Measurements from ENCODE around the gene MYD88.
A peak's percentile ranks its signal among the peaks of the same experiment; 100 is the strongest.

The MYD88 gene

DNA sequence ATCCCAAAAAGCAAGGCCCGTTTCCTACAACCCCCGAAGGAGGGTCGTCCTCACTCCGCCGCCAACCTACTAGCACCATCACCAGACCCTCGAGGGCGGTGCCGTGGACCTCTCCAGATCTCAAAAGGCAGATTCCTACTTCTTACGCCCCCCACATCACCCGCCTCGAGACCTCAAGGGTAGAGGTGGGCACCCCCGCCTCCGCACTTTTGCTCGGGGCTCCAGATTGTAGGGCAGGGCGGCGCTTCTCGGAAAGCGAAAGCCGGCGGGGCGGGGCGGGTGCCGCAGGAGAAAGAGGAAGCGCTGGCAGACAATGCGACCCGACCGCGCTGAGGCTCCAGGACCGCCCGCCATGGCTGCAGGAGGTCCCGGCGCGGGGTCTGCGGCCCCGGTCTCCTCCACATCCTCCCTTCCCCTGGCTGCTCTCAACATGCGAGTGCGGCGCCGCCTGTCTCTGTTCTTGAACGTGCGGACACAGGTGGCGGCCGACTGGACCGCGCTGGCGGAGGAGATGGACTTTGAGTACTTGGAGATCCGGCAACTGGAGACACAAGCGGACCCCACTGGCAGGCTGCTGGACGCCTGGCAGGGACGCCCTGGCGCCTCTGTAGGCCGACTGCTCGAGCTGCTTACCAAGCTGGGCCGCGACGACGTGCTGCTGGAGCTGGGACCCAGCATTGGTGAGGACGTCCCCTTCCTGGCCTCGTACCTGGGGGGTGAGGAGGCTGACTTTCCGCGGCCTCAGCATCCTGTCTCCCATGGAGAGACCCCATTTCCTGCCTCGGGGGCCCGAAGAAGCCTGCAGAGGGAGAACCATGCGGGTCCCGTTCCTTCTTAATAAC lies at the start of gene MYD88:
TSS of gene MYD88 (plus strand) at position 313 of the 842 bp plus-strand sequence. CDS start at position 353, 40 bp downstream.
- peak within 1 kb of the TSS; percentile 92 for H3K4me3 Mint-ChIP-seq

DNA sequence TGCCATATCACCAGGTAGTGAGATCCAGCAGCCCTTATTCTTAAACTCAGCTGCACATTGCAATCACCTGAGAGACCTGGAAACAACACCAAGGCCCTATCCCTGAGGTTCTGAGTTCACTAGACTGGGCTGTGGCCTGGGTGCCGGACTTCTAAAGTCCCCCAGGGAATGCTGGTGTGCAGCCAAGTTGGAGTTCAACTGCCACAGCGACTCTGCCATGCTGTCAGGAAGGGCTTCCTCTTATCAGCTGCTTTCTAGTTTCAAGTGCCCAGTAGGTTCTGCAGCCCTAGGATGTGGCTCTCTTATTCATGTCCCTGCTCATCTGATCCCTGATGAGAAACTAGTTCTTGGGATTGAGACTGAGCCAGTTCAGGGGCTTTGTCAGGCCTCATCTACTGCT lies 49.3 kb upstream of the MYD88 start:
- Mint-ChIP-seq H3K4me3 (no peak overlapping the region), H3K27ac (peak overlapping the region; percentile 33), H3K36me3 (ENCODE audit: low read depth) (peaks cover 4% of the 10 kb centered on the region), H3K4me1 (ENCODE audit: low read depth) (peaks cover 2% of the 10 kb centered on the region), H3K27me3 (no peaks in the 10 kb centered on the region), H3K9me3 (peaks cover 3% of the 10 kb centered on the region)

More for the DNA sequence above, at the start of gene MYD88:
- H3K9me3 Mint-ChIP-seq: no peaks in the 10 kb centered on the region
- H3K36me3 Mint-ChIP-seq (ENCODE audit: low read depth): peaks cover 34% of the 10 kb centered on the region
- peak within 1 kb of the TSS; percentile 95 for H3K27ac Mint-ChIP-seq
- no peaks in the 10 kb centered on the region for H3K27me3 Mint-ChIP-seq
- H3K4me1 Mint-ChIP-seq (ENCODE audit: low read depth): peaks cover 71% of the 10 kb centered on the region

DNA sequence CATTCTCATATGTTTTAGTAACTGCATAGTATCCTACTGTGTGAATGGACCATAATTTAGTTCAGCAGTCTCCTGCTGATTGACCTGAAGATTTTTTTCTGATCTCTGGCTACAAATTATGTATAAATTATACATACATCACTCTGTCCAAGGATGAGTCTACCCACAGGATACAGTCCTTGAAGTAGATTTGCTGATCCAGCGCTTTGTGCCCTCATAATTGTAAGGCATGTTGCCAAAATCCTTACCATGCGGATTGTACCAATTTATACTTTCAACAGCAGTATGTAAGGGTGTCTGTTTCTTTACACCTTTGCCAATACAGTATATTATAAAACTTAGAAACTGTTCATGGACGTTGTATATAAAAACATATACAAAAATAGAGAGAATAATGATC lies 48.0 kb upstream of the MYD88 start:
- H3K4me1 Mint-ChIP-seq (ENCODE audit: low read depth): no peaks in the 10 kb centered on the region
- H3K27me3 Mint-ChIP-seq: no peaks in the 10 kb centered on the region
- H3K27ac Mint-ChIP-seq: no peak overlapping the region
- no peaks in the 10 kb centered on the region for H3K9me3 Mint-ChIP-seq
- H3K4me3 Mint-ChIP-seq: no peak overlapping the region
- H3K36me3 Mint-ChIP-seq (ENCODE audit: low read depth): no peaks in the 10 kb centered on the region

DNA sequence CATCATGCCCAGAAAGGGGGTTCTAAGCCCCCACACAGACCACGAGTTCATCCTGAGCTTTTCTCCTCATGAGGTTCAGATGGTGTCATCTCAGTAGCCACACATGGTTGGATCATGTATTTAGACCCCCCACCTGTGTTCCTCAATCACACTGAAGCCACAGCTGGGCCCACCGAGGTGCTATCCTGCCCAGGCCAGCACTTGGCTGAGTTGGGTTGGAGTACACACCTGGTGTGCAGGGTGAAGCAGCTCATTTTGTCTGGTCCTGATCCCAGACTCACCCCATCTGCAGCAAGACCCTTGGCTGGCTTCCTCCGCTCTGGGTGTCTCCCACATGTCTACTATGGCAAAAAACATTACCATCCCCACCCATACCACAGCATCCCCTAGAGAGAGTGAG lies 43.5 kb upstream of the MYD88 start:
- Mint-ChIP-seq H3K4me3 (no peak overlapping the region), H3K36me3 (ENCODE audit: low read depth) (no peaks in the 10 kb centered on the region)

DNA sequence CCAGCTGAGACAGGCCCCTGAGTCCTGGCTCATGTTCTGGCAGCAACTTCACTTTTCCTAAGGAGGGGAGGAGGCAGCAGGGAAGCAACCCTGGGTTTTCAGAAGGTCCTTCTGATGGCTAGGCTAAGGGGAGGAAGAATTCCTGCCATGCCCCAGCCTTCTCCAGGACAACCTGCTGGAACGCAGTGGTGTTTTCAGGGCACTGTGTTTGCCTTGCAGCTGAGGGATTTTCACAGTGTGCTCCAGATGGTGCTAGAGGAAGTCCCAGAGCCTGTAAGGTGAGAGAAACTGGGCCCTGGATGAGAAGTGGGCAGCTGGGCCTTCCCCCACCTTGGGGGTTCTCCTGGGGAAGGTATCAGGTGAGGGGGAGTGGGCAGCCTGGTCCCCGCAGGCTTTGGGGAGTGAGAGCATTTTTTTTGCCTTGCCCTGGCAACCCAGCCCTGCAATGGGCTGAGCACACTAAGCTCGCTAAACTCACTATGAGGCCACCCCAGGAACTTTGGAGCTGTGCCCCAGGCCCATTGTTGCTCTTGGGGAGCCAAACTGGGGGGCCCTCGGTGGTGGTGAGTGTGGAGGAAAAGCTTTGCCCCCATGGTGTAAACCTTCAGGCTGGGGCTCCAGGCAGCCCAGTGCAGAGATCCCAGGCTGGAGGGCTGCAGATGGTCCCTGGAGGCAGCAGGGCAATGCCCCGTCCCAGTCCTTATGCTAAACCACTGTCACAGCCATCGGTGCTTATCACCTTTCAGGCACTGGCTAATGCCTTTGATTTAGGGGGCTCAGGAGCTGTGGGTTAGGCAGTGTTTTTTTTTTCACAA lies 42.6 kb upstream of the MYD88 start:
- no peak overlapping the region for H3K4me3 Mint-ChIP-seq
- H3K36me3 Mint-ChIP-seq (ENCODE audit: low read depth): no peaks in the 10 kb centered on the region
- H3K27ac Mint-ChIP-seq: no peak overlapping the region
- H3K4me1 Mint-ChIP-seq (ENCODE audit: low read depth): no peaks in the 10 kb centered on the region
- H3K9me3 Mint-ChIP-seq: no peaks in the 10 kb centered on the region
- H3K27me3 Mint-ChIP-seq: no peaks in the 10 kb centered on the region

More for the DNA sequence above, 43.5 kb upstream of the MYD88 start:
- no peaks in the 10 kb centered on the region for H3K9me3 Mint-ChIP-seq
- H3K27me3 Mint-ChIP-seq: no peaks in the 10 kb centered on the region
- H3K27ac Mint-ChIP-seq: no peak overlapping the region
- no peaks in the 10 kb centered on the region for H3K4me1 Mint-ChIP-seq (ENCODE audit: low read depth)

DNA sequence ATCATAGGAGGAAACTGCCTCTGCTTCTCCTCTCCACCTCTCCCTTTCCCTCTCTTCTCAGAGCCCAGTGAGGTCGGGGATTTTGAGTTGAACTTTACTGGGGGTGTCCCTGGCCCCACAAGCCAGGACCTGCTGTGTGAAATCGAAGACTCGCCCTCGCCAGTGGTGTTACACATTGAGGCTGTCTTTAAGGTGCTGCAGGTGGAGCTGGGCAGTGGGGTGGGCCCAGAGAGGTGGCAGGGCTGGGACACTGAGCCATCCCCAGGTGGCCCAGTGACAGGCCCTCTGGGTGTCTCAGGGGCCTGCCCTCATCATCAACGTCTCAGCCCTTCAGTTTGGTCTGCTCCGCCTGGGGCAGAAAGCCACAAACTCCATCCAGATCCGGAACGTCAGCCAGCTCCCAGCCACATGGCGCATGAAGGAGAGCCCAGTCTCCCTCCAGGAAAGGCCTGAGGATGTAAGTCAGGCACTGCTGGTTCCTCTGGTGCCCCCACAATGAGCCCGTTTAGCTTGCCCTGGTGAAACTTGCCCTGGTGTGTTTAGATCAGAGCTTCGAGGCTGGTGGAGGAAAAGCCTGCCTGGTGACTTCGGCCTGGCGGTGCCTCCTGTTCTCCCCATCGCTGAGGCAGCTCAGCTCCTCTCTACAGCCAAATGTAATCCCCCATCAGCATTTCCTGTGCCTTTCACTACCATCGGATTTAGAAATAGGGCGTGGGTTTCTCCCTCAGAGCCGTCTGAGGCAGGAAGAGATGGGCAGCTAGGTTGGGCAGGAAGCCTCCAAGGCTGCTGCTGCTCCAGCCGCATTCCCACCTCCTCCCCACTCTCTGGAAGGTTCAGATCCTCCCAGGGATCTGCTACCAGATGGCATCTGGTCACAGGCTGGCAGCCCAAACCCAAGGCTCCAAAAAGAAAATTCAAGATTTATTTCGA lies 40.8 kb upstream of the MYD88 start:
- no peaks in the 10 kb centered on the region for H3K4me1 Mint-ChIP-seq (ENCODE audit: low read depth)
- H3K36me3 Mint-ChIP-seq (ENCODE audit: low read depth): no peaks in the 10 kb centered on the region
- no peaks in the 10 kb centered on the region for H3K9me3 Mint-ChIP-seq
- H3K27ac Mint-ChIP-seq: no peak overlapping the region
- H3K4me3 Mint-ChIP-seq: no peak overlapping the region
- no peaks in the 10 kb centered on the region for H3K27me3 Mint-ChIP-seq

DNA sequence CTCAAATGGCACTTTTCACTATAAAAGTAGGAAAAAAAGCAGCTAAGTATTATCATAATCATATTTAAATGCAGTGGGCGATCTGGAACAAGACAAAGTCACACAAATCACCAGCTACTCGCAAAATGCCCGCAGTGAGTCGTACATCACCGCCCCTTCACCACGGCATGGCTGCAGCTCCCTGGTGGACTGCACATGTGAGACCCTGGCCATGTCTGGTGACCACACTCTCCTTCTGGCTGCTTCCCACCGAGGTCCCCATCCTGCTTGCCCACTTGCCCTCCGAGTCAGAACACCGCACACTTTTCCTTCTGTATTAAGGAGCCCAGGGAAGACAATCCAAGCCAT lies 40.1 kb upstream of the MYD88 start:
- Mint-ChIP-seq H3K27ac (no peak overlapping the region), H3K9me3 (no peaks in the 10 kb centered on the region), H3K27me3 (no peaks in the 10 kb centered on the region), H3K36me3 (ENCODE audit: low read depth) (no peaks in the 10 kb centered on the region), H3K4me3 (no peak overlapping the region), H3K4me1 (ENCODE audit: low read depth) (no peaks in the 10 kb centered on the region)

DNA sequence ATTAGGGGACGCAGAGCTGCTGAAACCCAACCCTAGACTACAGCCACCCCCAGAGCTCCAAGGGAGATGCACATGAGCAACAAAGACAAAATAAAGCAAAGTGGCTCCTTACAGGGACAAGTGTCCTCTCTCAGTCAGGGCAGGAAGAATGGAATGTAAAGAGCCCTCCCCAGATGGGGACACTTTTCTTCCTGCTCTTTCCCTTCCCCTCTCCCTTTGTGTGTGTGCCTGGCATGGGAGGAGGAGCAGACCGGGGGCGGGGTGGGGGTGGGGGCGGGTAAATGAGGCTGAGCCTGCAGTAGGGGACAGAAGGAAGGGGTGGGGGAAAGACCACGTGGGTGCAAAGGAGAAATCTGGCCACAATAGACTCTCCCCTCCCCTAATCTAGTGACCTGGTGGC lies 38.9 kb upstream of the MYD88 start:
- Mint-ChIP-seq H3K4me1 (ENCODE audit: low read depth) (no peaks in the 10 kb centered on the region), H3K36me3 (ENCODE audit: low read depth) (peaks cover under 1% of the 10 kb centered on the region), H3K4me3 (no peak overlapping the region), H3K27me3 (no peaks in the 10 kb centered on the region), H3K27ac (no peak overlapping the region), H3K9me3 (no peaks in the 10 kb centered on the region)

DNA sequence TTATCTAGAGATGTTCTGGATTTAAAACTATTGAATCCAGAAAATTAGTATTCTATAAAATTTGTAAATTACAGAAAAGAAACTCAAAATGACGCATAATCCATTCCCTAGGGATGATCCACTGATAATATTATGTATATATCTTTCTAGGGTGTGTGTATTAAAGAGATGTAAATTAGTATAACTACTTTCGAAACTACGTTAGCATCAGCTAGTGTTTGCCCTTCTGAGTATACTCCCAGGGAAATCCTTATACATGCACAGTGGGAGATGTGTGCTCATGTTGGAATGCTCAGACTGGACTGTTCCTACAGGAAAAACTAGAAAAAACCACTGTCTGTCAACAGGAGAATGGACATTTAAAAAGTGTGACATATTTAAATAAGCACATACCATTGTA lies 38.0 kb upstream of the MYD88 start:
- no peaks in the 10 kb centered on the region for H3K4me1 Mint-ChIP-seq (ENCODE audit: low read depth)
- H3K27me3 Mint-ChIP-seq: no peaks in the 10 kb centered on the region
- H3K9me3 Mint-ChIP-seq: peaks cover 7% of the 10 kb centered on the region
- peaks cover 10% of the 10 kb centered on the region for H3K36me3 Mint-ChIP-seq (ENCODE audit: low read depth)
- H3K27ac Mint-ChIP-seq: no peak overlapping the region
- no peak overlapping the region for H3K4me3 Mint-ChIP-seq

DNA sequence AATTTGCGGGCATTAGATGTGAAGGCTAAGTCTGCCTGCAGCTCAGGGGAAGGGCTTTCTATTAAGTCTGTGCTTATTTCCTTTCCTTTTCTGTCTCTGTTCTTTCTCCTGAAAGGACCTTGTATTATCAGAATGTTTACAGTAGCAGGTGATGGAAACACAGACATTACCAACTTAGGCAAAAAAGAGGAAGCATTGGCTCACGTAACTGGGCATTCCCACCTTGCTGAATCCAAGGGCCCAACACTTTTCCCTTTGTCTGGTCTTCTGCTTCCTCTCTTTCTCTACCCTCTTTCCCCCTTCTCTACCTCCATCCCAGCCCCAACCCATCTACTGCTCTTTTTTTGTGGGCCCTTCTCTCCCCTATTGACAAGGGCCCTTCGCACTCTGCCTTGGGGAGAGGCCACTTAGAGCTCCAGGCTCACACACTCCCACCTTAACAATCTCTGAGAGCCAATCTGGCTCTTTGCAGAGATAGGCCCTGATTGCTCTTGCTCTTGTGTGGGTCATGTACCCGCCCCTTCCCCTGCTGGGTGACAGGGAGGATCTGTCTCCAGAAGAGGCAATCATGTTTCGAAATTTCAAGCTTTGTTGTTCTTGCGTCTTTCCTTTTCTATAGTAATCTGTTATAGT lies 36.5 kb upstream of the MYD88 start:
- H3K4me1 Mint-ChIP-seq (ENCODE audit: low read depth): no peaks in the 10 kb centered on the region
- H3K4me3 Mint-ChIP-seq: no peak overlapping the region
- H3K27ac Mint-ChIP-seq: no peak overlapping the region
- no peaks in the 10 kb centered on the region for H3K27me3 Mint-ChIP-seq
- H3K36me3 Mint-ChIP-seq (ENCODE audit: low read depth): peaks cover 13% of the 10 kb centered on the region
- H3K9me3 Mint-ChIP-seq: peaks cover 11% of the 10 kb centered on the region

DNA sequence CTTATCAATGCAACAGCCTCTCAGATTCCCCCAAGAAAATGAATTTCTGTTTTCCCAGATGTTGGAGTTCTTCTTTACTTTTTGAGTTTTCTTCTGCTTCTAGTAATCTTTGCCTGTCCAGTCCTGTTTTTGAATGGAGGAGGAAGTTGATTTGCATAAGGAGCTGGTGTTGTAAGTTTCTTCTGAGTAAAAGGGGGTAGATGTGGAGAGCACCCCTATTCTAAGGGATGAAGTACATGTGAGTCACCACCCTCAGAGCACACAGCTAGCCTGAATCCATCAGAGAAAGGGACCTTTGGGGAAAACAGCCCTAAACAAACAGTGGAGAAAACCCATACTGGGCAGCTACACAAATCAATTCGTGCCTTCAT lies 36.0 kb upstream of the MYD88 start:
- Mint-ChIP-seq H3K4me1 (ENCODE audit: low read depth) (no peaks in the 10 kb centered on the region), H3K4me3 (no peak overlapping the region), H3K36me3 (ENCODE audit: low read depth) (peaks cover 13% of the 10 kb centered on the region), H3K27ac (no peak overlapping the region), H3K27me3 (no peaks in the 10 kb centered on the region), H3K9me3 (peaks cover 11% of the 10 kb centered on the region)

DNA sequence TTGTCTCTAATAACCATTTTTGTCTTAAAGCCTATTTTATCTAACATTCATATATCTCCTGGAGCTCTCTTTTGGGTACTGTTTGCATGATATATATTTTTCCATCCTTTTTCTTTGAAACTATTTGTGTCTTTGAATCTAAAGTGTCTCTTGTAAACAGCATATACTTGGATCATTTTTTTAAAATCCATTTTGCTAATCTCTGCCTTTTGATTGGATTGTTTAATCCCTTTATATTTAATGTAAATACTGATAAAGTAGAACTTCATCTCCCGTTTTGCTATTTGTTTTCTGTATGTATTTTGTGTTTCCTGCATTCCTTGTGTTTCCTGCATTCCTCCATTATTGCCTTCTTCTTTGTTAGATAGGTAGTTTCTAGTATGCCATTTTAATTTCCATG lies 32.9 kb upstream of the MYD88 start:
- no peaks in the 10 kb centered on the region for H3K27me3 Mint-ChIP-seq
- peaks cover 13% of the 10 kb centered on the region for H3K36me3 Mint-ChIP-seq (ENCODE audit: low read depth)
- no peak overlapping the region for H3K27ac Mint-ChIP-seq
- H3K9me3 Mint-ChIP-seq: peaks cover 11% of the 10 kb centered on the region
- no peak overlapping the region for H3K4me3 Mint-ChIP-seq
- H3K4me1 Mint-ChIP-seq (ENCODE audit: low read depth): no peaks in the 10 kb centered on the region

DNA sequence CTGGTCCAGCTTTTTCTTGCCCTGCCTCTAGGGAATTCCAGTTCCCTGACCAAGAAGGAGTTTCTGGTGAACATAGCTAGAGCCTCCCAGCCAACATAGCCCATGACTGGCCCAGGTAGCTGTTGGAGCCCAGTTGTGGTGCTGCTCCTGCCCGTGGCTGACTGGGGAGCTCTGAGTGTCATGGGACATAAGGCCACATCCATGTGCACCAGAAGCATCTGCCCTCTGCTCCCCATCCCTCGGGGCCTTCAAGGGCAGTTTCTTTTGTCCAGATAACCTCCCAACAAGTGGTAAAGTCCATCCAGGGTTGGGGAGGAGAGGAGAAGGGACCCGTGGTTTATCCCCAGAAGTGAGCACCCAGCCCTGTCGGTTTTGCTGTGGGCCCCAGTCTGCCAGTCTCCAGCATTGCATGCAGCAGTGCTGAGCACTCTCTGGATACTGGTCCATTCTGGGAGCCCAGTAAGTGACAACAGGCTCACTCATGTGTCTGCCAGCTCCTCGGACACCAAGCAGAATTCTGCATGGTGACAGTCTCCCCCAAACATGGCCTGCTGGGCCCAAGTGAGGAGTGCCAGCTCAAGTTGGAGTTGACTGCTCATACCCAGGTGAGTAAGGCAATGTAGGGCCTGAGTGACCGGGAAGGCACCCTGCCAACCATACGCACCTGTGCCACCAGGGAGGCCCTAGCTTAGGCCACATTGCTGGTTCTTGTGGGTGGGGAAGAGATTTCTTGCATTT lies 30.4 kb upstream of the MYD88 start:
- Mint-ChIP-seq H3K4me3 (no peak overlapping the region), H3K4me1 (ENCODE audit: low read depth) (no peaks in the 10 kb centered on the region), H3K27ac (no peak overlapping the region), H3K27me3 (no peaks in the 10 kb centered on the region), H3K9me3 (peaks cover 11% of the 10 kb centered on the region), H3K36me3 (ENCODE audit: low read depth) (peaks cover 13% of the 10 kb centered on the region)
